Measurements from ENCODE around the gene MANF.

Gene MANF

DNA sequence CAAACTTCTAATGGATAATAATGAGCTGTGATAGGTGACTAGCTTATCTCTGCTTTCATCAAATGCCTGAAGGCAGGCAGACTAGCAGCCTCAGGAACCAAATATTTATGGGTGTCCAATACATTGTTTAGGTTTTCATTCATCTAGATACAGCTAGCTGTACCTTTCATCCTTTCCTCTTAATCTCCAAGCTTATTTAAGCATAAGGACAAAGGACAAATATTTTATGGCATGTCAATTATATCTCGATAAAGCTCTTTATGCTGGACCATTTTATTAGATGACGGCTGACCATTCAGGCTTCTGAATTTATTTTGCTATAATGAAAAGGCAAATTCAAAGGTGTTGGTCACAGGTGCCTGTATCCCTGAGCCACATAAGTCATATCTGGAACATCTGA, 22.9 kb downstream of the MANF start:
- Histone ChIP-seq H3K79me2 (ENCODE audit: low read length) (peaks cover 53% of the 10 kb centered on the region), H3K9me3 (replicated peaks; ENCODE audit: insufficient read depth, low read length) (no peaks in the 10 kb centered on the region), H3K4me1 (ENCODE audit: low read length) (no peaks in the 10 kb centered on the region), H3K36me3 (replicated peaks; ENCODE audit: insufficient read depth, low read length) (peaks cover 10% of the 10 kb centered on the region; the same call in 1 of the 2 replicates), H2AFZ (ENCODE audit: low read length) (no peak overlapping the region), H3K4me2 (ENCODE audit: low read depth, low read length) (no peak overlapping the region), H3K4me3 (ENCODE audit: low read length) (no peak overlapping the region), H3K27ac (ENCODE audit: low read length) (no peak overlapping the region), H3K9ac (ENCODE audit: low read length) (no peak overlapping the region), H3F3A (ENCODE audit: insufficient read depth, low read length) (no peaks in the 10 kb centered on the region; the same call in 1 of the 2 replicates), H3K27me3 (replicated peaks; ENCODE audit: insufficient read depth, low read length) (no peaks in the 10 kb centered on the region), H4K20me1 (ENCODE audit: insufficient read depth, low read length) (no peaks in the 10 kb centered on the region), H3K9me2 (replicated peaks; ENCODE audit: insufficient read depth, low read length) (no peaks in the 10 kb centered on the region)
- TF ChIP-seq EZH2 (optimal IDR thresholded peaks at IDR 0.05; ENCODE audit: low read depth, low read length), result no peak
- no peak for TF ChIP-seq EZH2phosphoT487 (IDR thresholded peaks at IDR 0.05; ENCODE audit: low read length)
- TF ChIP-seq, protein P1, sequence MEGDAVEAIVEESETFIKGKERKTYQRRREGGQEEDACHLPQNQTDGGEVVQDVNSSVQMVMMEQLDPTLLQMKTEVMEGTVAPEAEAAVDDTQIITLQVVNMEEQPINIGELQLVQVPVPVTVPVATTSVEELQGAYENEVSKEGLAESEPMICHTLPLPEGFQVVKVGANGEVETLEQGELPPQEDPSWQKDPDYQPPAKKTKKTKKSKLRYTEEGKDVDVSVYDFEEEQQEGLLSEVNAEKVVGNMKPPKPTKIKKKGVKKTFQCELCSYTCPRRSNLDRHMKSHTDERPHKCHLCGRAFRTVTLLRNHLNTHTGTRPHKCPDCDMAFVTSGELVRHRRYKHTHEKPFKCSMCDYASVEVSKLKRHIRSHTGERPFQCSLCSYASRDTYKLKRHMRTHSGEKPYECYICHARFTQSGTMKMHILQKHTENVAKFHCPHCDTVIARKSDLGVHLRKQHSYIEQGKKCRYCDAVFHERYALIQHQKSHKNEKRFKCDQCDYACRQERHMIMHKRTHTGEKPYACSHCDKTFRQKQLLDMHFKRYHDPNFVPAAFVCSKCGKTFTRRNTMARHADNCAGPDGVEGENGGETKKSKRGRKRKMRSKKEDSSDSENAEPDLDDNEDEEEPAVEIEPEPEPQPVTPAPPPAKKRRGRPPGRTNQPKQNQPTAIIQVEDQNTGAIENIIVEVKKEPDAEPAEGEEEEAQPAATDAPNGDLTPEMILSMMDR (IDR thresholded peaks at IDR 0.05; ENCODE audit: low read length), result no peak
- DNase-seq, result no peak

DNA sequence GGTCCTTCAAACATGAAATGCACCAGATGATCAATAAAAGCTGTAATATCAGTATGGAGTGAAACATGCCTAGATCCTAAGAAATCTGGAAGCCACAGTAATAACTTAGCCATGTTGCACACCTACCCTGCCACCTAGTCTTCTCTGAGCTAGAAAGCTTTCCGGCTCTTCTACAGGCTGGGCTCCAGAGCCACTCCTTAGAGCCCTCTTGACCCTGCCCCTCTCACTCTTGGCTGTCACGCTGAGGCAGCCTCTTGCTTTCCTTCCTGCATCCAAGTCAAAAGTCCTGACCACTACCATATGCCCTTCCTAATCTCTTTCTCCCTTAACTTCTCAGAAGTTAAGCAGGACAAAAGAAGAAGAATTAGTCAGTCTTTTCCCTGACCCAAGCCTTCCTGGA, 23.7 kb downstream of the MANF start:
- Histone ChIP-seq H3K4me1 (ENCODE audit: low read length) (no peaks in the 10 kb centered on the region), H3K9ac (ENCODE audit: low read length) (no peak overlapping the region), H3K4me2 (ENCODE audit: low read depth, low read length) (no peak overlapping the region), H4K20me1 (ENCODE audit: insufficient read depth, low read length) (no peaks in the 10 kb centered on the region), H3K27me3 (replicated peaks; ENCODE audit: insufficient read depth, low read length) (no peaks in the 10 kb centered on the region), H3K4me3 (ENCODE audit: low read length) (no peak overlapping the region), H3K36me3 (replicated peaks; ENCODE audit: insufficient read depth, low read length) (peaks cover 12% of the 10 kb centered on the region; the same call in 1 of the 2 replicates), H3K9me2 (replicated peaks; ENCODE audit: insufficient read depth, low read length) (no peaks in the 10 kb centered on the region), H3K79me2 (ENCODE audit: low read length) (peaks cover 47% of the 10 kb centered on the region), H3F3A (ENCODE audit: insufficient read depth, low read length) (no peaks in the 10 kb centered on the region), H3K9me3 (replicated peaks; ENCODE audit: insufficient read depth, low read length) (no peaks in the 10 kb centered on the region), H3K27ac (ENCODE audit: low read length) (no peak overlapping the region), H2AFZ (ENCODE audit: low read length) (no peak overlapping the region)
- TF ChIP-seq EZH2phosphoT487 (IDR thresholded peaks at IDR 0.05; ENCODE audit: low read length) (no peak), EZH2 (optimal IDR thresholded peaks at IDR 0.05; ENCODE audit: low read depth, low read length) (no peak)
- TF ChIP-seq, protein P1 (IDR thresholded peaks at IDR 0.05; ENCODE audit: low read length), result no peak
- no peak for DNase-seq

DNA sequence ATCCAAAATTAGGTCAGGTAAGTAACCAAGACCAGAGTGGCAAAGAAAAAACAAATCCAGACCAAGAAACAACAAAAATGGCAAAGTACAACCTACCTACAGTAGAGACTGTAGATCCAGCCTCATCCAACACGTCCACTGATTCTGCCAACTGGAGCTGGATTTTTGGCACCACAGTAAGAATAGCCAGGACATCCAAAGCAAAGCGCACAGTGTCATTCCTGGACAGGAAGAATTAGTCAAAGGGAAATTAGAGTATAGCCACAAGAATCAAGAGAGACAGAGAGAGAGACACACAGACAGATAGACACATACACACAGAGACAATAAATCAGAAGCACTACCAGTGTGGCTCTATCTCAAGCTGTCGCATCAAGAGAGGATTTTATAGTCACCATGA, 37.1 kb downstream of the MANF start:
- TF ChIP-seq EZH2 (optimal IDR thresholded peaks at IDR 0.05; ENCODE audit: low read depth, low read length) (no peak), EZH2phosphoT487 (IDR thresholded peaks at IDR 0.05; ENCODE audit: low read length) (no peak)
- TF ChIP-seq, protein P1 (IDR thresholded peaks at IDR 0.05; ENCODE audit: low read length), result no peak
- no peaks in the 10 kb centered on the region for H3K9me3 ChIP-seq (replicated peaks; ENCODE audit: insufficient read depth, low read length)
- no peak overlapping the region for H2AFZ ChIP-seq (ENCODE audit: low read length)
- H4K20me1 ChIP-seq (ENCODE audit: insufficient read depth, low read length), result no peaks in the 10 kb centered on the region
- peaks cover 4% of the 10 kb centered on the region; the same call in 1 of the 2 replicates for H3K36me3 ChIP-seq (replicated peaks; ENCODE audit: insufficient read depth, low read length)
- no peak overlapping the region for H3K4me3 ChIP-seq (ENCODE audit: low read length)
- no peaks in the 10 kb centered on the region for H3F3A ChIP-seq (ENCODE audit: insufficient read depth, low read length)
- no peak for DNase-seq
- H3K9me2 ChIP-seq (replicated peaks; ENCODE audit: insufficient read depth, low read length), result no peaks in the 10 kb centered on the region
- no peaks in the 10 kb centered on the region for H3K4me1 ChIP-seq (ENCODE audit: low read length)
- no peaks in the 10 kb centered on the region for H3K27me3 ChIP-seq (replicated peaks; ENCODE audit: insufficient read depth, low read length)
- H3K9ac ChIP-seq (ENCODE audit: low read length), result no peak overlapping the region
- H3K79me2 ChIP-seq (ENCODE audit: low read length), result no peaks in the 10 kb centered on the region
- no peak overlapping the region for H3K27ac ChIP-seq (ENCODE audit: low read length)
- H3K4me2 ChIP-seq (ENCODE audit: low read depth, low read length), result no peak overlapping the region
